Karpas-422 (cell line): ENCODE data around the gene CLCN3. TPM values are rescaled to one million over a fixed set of nuclear protein-coding genes. Genes with fewer than 3 reads are reported as not detected.

Experiments used
- DNase-seq: peaks from one replicate; pipeline ENCODE4 v3.0.0-alpha.2; 2015
- H2AFZ ChIP-seq: fragments of 200-600 bp; sonication (generic); 2 replicates; pipeline ENCODE4 v1.6.1; 2014; ENCODE audit warnings: antibody characterized with exemption, low read length, mixed read lengths
- H3K27ac ChIP-seq: fragments of 200-600 bp; sonication (generic); 2 replicates; pipeline ENCODE4 v1.5.1; 2014; ENCODE audit warnings: mild to moderate bottlenecking, low read length, moderate library complexity
- H3K27me3 ChIP-seq: fragments of 200-600 bp; sonication (generic); 2 replicates; pipeline ENCODE4 v1.6.1; 2014; ENCODE audit warnings: low read length, mixed read lengths
- H3K36me3 ChIP-seq: fragments of 200-600 bp; sonication (generic); 2 replicates; pipeline ENCODE4 v1.6.1; 2014; ENCODE audit warnings: low read length, mixed read lengths; ENCODE audit not compliant: insufficient read depth
- H3K4me1 ChIP-seq: fragments of 200-600 bp; sonication (generic); 2 replicates; pipeline ENCODE4 v1.6.1; 2014; ENCODE audit warnings: mild to moderate bottlenecking, low read length, mixed read lengths
- H3K4me2 ChIP-seq: fragments of 200-600 bp; sonication (generic); 2 replicates; pipeline ENCODE4 v1.6.1; 2014; ENCODE audit warnings: low read length, low read depth, mild to moderate bottlenecking; ENCODE audit not compliant: poor library complexity, severe bottlenecking
- H3K4me3 ChIP-seq: fragments of 200-600 bp; sonication (generic); 2 replicates; pipeline ENCODE4 v1.5.1; 2014; ENCODE audit warnings: mild to moderate bottlenecking, antibody characterized with exemption, low read length, mixed read lengths
- H3K79me2 ChIP-seq: fragments of 200-600 bp; sonication (generic); 2 replicates; pipeline ENCODE4 v1.6.1; 2014; ENCODE audit warnings: mild to moderate bottlenecking, low read length, mixed read lengths
- H3K9ac ChIP-seq: fragments of 200-600 bp; sonication (generic); 2 replicates; pipeline ENCODE4 v1.6.0; 2014; ENCODE audit warnings: low read length
- H3K9me2 ChIP-seq: fragments of 200-600 bp; sonication (generic), shearing (Covaris generic); replicated peaks from 2 replicates; pipeline ENCODE4 v1.6.0; 2014; ENCODE audit warnings: mild to moderate bottlenecking, low read length, moderate library complexity; ENCODE audit not compliant: insufficient read depth
- H3K9me3 ChIP-seq: fragments of 300-700, 200-600 bp; sonication (generic); 2 replicates; pipeline ENCODE4 v1.6.1; 2014; ENCODE audit warnings: low read length, mixed read lengths
- H4K20me1 ChIP-seq: fragments of 200-600 bp; sonication (generic); 2 replicates; pipeline ENCODE4 v1.6.1; 2014; ENCODE audit warnings: mild to moderate bottlenecking, antibody characterized with exemption, low read length, low read depth; ENCODE audit not compliant: insufficient read depth
- total RNA-seq: library from RNA; depleted of rRNA; stranded (reverse); fragments of >200 nt; shearing (Covaris generic); gene quantifications from 2 replicates; pipeline ENCODE4 v1.2.3, GENCODE V29; 2014; ENCODE audit warnings: low replicate concordance

CLCN3 gene
- total RNA-seq, 1 experiment from 2014 or later, result 38.5 TPM

- H3K27ac ChIP-seq, result no peak overlapping the region
- H3K4me3 ChIP-seq, result no peak overlapping the region
- no peak overlapping the region for H3K9ac ChIP-seq
- H3K4me1 ChIP-seq, result no peaks in the 10 kb centered on the region
- no peaks in the 10 kb centered on the region for H3K9me3 ChIP-seq
- no peaks in the 10 kb centered on the region for H4K20me1 ChIP-seq
- H3K36me3 ChIP-seq, result no peaks in the 10 kb centered on the region; the same call in 1 of the 2 replicates
- no peaks in the 10 kb centered on the region for H3K9me2 ChIP-seq
- no peak overlapping the region for H2AFZ ChIP-seq
- no peak for DNase-seq
- H3K4me2 ChIP-seq, result no peak overlapping the region
- no peaks in the 10 kb centered on the region for H3K27me3 ChIP-seq
- no peaks in the 10 kb centered on the region for H3K79me2 ChIP-seq
Measured at GRCh38 chr4:169594560-169595195, 25.7 kb upstream of the CLCN3 start.

GRCh38 chr4:169601016-169601771 is 19.2 kb upstream of the CLCN3 start:
- no peaks in the 10 kb centered on the region for H3K27me3 ChIP-seq
- no peak overlapping the region for H3K4me2 ChIP-seq

GRCh38 chr4:169603312-169603711 is 17.1 kb upstream of the CLCN3 start:
- H4K20me1 ChIP-seq, result no peaks in the 10 kb centered on the region
- no peak overlapping the region for H3K9ac ChIP-seq
- peaks cover 3% of the 10 kb centered on the region; the same call in 1 of the 2 replicates for H3K36me3 ChIP-seq
- no peak for DNase-seq
- no peak overlapping the region for H3K4me2 ChIP-seq
- no peaks in the 10 kb centered on the region for H3K27me3 ChIP-seq
- peaks cover 12% of the 10 kb centered on the region for H3K4me1 ChIP-seq
- no peak overlapping the region for H2AFZ ChIP-seq
- no peak overlapping the region for H3K27ac ChIP-seq
- no peaks in the 10 kb centered on the region for H3K9me3 ChIP-seq
- H3K79me2 ChIP-seq, result peaks cover 41% of the 10 kb centered on the region
- no peaks in the 10 kb centered on the region for H3K9me2 ChIP-seq
- H3K4me3 ChIP-seq, result no peak overlapping the region

More at GRCh38 chr4:169601016-169601771, 19.2 kb upstream of the CLCN3 start:
- H3K9me2 ChIP-seq, result no peaks in the 10 kb centered on the region
- DNase-seq, result no peak
- H3K9me3 ChIP-seq, result no peaks in the 10 kb centered on the region
- H3K9ac ChIP-seq, result no peak overlapping the region
- no peak overlapping the region for H2AFZ ChIP-seq
- H3K4me3 ChIP-seq, result no peak overlapping the region
- H3K36me3 ChIP-seq, result peaks cover 3% of the 10 kb centered on the region; the same call in 1 of the 2 replicates
- H3K79me2 ChIP-seq, result peaks cover 24% of the 10 kb centered on the region
- H3K4me1 ChIP-seq, result peaks cover 12% of the 10 kb centered on the region
- peak overlapping the region; percentile 37 for H3K27ac ChIP-seq
- H4K20me1 ChIP-seq, result no peaks in the 10 kb centered on the region

GRCh38 chr4:169604131-169604900 is 16.1 kb upstream of the CLCN3 start:
- Histone ChIP-seq H4K20me1 (no peaks in the 10 kb centered on the region), H3K27me3 (no peaks in the 10 kb centered on the region), H3K9ac (no peak overlapping the region), H3K4me1 (peaks cover 12% of the 10 kb centered on the region), H3K36me3 (0 out of 2 replicates have a peak, but pooled peaks cover 3% of the 10 kb centered on the region), H3K27ac (no peak overlapping the region), H2AFZ (no peak overlapping the region), H3K9me3 (no peaks in the 10 kb centered on the region), H3K4me2 (no peak overlapping the region), H3K79me2 (peaks cover 48% of the 10 kb centered on the region), H3K9me2 (no peaks in the 10 kb centered on the region), H3K4me3 (no peak overlapping the region)
- no peak for DNase-seq

- Histone ChIP-seq H3K27ac (no peak overlapping the region), H3K9ac (no peak overlapping the region), H3K9me3 (no peaks in the 10 kb centered on the region), H3K4me3 (no peak overlapping the region), H4K20me1 (no peaks in the 10 kb centered on the region), H3K79me2 (peaks cover 53% of the 10 kb centered on the region), H3K9me2 (no peaks in the 10 kb centered on the region), H3K4me2 (no peak overlapping the region), H3K4me1 (peaks cover 12% of the 10 kb centered on the region), H2AFZ (no peak overlapping the region), H3K27me3 (no peaks in the 10 kb centered on the region), H3K36me3 (0 out of 2 replicates have a peak, but pooled peaks cover 3% of the 10 kb centered on the region)
- DNase-seq, result no peak
Measured at GRCh38 chr4:169604903-169605331, 15.5 kb upstream of the CLCN3 start.

GRCh38 chr4:169611157-169611556 is 9.2 kb upstream of the CLCN3 start:
- Histone ChIP-seq H3K4me1 (peaks cover 26% of the 10 kb centered on the region), H4K20me1 (no peaks in the 10 kb centered on the region), H3K36me3 (no peaks in the 10 kb centered on the region), H3K4me3 (peak overlapping the region; percentile 89), H3K27ac (no peak overlapping the region), H3K4me2 (peak overlapping the region; percentile 83), H3K27me3 (no peaks in the 10 kb centered on the region), H3K9ac (peak overlapping the region; percentile 75), H3K9me2 (no peaks in the 10 kb centered on the region), H3K9me3 (no peaks in the 10 kb centered on the region), H3K79me2 (peaks cover 53% of the 10 kb centered on the region), H2AFZ (no peak overlapping the region)
- no peak for DNase-seq

- H3K27me3 ChIP-seq, result no peaks in the 10 kb centered on the region
- peak; percentile 92 for DNase-seq
- no peaks in the 10 kb centered on the region for H3K9me2 ChIP-seq
- H2AFZ ChIP-seq, result peak within 1 kb of the TSS; percentile 87; the same call in 1 of the 2 replicates
- H3K4me1 ChIP-seq, result peaks cover 26% of the 10 kb centered on the region
- H4K20me1 ChIP-seq, result no peaks in the 10 kb centered on the region
- H3K4me3 ChIP-seq, result peak within 1 kb of the TSS; percentile 89
- H3K4me2 ChIP-seq, result peak within 1 kb of the TSS; percentile 96
- no peaks in the 10 kb centered on the region for H3K36me3 ChIP-seq
- H3K9ac ChIP-seq, result peak within 1 kb of the TSS; percentile 75
- H3K79me2 ChIP-seq, result peaks cover 43% of the 10 kb centered on the region
- H3K27ac ChIP-seq, result peak within 1 kb of the TSS; percentile 72
- H3K9me3 ChIP-seq, result no peaks in the 10 kb centered on the region
Measured at GRCh38 chr4:169611991-169612870, 8.1 kb upstream of the CLCN3 start, which contains the start of gene NEK1. TSS of gene NEK1 (minus strand) at chr4:169612583. CDS start at chr4:169602630, 9,953 bp downstream.
